DOHH2 (cell line): ENCODE data around the gene EPHA6.

Experiments used
- H3F3A ChIP-seq: fragments of 200-600 bp; sonication (generic), shearing (Covaris generic); 2 replicates; pipeline ENCODE4 v1.6.0; 2016; ENCODE audit warnings: antibody characterized with exemption, mild to moderate bottlenecking; ENCODE audit not compliant: control insufficient read depth, insufficient read depth
- H3K27ac ChIP-seq: fragments of 200-600 bp; sonication (generic); 2 replicates; pipeline ENCODE4 v1.5.1; 2014; ENCODE audit warnings: low read depth, mild to moderate bottlenecking, low read length, moderate library complexity
- H3K27me3 ChIP-seq: fragments of 200-600 bp; sonication (generic); 2 replicates; pipeline ENCODE4 v1.6.1; 2014; ENCODE audit warnings: mild to moderate bottlenecking, low read length, mixed read lengths; ENCODE audit not compliant: control insufficient read depth
- H3K36me3 ChIP-seq: fragments of 200-600 bp; sonication (generic); 2 replicates; pipeline ENCODE4 v1.6.1; 2014; ENCODE audit warnings: mild to moderate bottlenecking, low read length, moderate library complexity, mixed read lengths; ENCODE audit not compliant: control insufficient read depth
- H3K4me1 ChIP-seq: fragments of 200-600 bp; sonication (generic); 2 replicates; pipeline ENCODE4 v1.6.1; 2014; ENCODE audit warnings: mild to moderate bottlenecking, low read length, mixed read lengths; ENCODE audit not compliant: control insufficient read depth
- H3K4me2 ChIP-seq: fragments of 200-600 bp; sonication (generic); 2 replicates; pipeline ENCODE4 v1.6.0; 2014; ENCODE audit warnings: mild to moderate bottlenecking, low read length, moderate library complexity
- H3K4me3 ChIP-seq: fragments of 200-600 bp; sonication (generic); 2 replicates; pipeline ENCODE4 v1.5.1; 2014; ENCODE audit warnings: mild to moderate bottlenecking, low read length, mixed read lengths
- H3K79me2 ChIP-seq: fragments of 200-600 bp; sonication (generic); 2 replicates; pipeline ENCODE4 v1.6.1; 2014; ENCODE audit warnings: mild to moderate bottlenecking, low read length, mixed read lengths; ENCODE audit not compliant: control insufficient read depth
- H3K9me2 ChIP-seq: fragments of 200-600 bp; sonication (generic); replicated peaks from 2 replicates; pipeline ENCODE4 v1.6.1; 2014; ENCODE audit warnings: mild to moderate bottlenecking, low read length, mixed read lengths; ENCODE audit not compliant: control insufficient read depth
- H3K9me3 ChIP-seq: fragments of 200-600 bp; sonication (generic); 2 replicates; pipeline ENCODE4 v1.6.1; 2014; ENCODE audit warnings: antibody characterized with exemption, low read length, mixed read lengths; ENCODE audit not compliant: control insufficient read depth, insufficient read depth
- H4K20me1 ChIP-seq: fragments of 200-600 bp; sonication (generic); 2 replicates; pipeline ENCODE4 v1.6.0; 2014; ENCODE audit warnings: low read depth, mild to moderate bottlenecking, antibody characterized with exemption, low read length, moderate library complexity; ENCODE audit not compliant: control insufficient read depth, insufficient read depth
- CTCF ChIP-seq: fragments of 200-600 bp; sonication (generic); IDR thresholded peaks from one replicate; pipeline ENCODE4 v1.5.1; 2014; ENCODE audit warnings: antibody characterized with exemption, mild to moderate bottlenecking, low read depth, low read length; ENCODE audit not compliant: poor library complexity, severe bottlenecking
- EZH2phosphoT487 ChIP-seq: fragments of 200-600 bp; sonication (generic); IDR thresholded peaks from 2 replicates; pipeline ENCODE4 v1.6.1; 2017; ENCODE audit warnings: borderline replicate concordance, mild to moderate bottlenecking, antibody characterized with exemption, low read length, moderate library complexity, mixed read lengths

EPHA6 gene

GRCh38 chr3:97111244-97111643, 296.9 kb downstream of the EPHA6 start:
- H3K9me2 ChIP-seq = no peaks in the 10 kb centered on the region
- no peaks in the 10 kb centered on the region for H3K27me3 ChIP-seq
- TF ChIP-seq CTCF (no peak), EZH2phosphoT487 (no peak)
- no peak overlapping the region for H3K4me3 ChIP-seq
- no peaks in the 10 kb centered on the region for H3K9me3 ChIP-seq
- no peaks in the 10 kb centered on the region for H4K20me1 ChIP-seq
- H3K36me3 ChIP-seq = no peaks in the 10 kb centered on the region
- no peaks in the 10 kb centered on the region for H3F3A ChIP-seq
- H3K4me2 ChIP-seq = no peak overlapping the region
- H3K4me1 ChIP-seq = no peaks in the 10 kb centered on the region
- no peaks in the 10 kb centered on the region for H3K79me2 ChIP-seq
- H3K27ac ChIP-seq = no peak overlapping the region

DNA sequence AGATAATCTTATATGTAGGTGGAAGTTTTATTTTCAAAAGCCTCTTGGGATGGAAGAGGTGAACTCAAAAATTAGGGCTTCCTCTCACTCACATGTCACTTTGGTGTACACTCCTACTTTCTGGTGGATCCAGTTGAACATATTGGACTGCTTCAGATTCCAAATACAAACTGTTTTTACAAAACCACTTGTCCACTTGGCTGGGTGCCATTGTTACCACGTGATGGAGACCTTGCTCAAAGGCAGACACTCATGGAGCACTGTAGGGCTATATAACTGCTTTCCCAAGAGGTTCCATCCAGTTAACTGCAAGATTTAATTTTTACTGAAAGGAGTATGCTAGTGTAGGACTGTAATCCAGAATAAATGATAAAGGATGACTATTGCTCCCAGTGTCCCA, 307.0 kb downstream of the EPHA6 start:
- no peaks in the 10 kb centered on the region for H3K27me3 ChIP-seq
- H3K4me3 ChIP-seq = no peak overlapping the region
- TF ChIP-seq EZH2phosphoT487 (no peak), CTCF (no peak)
- no peaks in the 10 kb centered on the region for H3K79me2 ChIP-seq
- H3K36me3 ChIP-seq = no peaks in the 10 kb centered on the region
- H3K9me3 ChIP-seq = no peaks in the 10 kb centered on the region
- H3F3A ChIP-seq = no peaks in the 10 kb centered on the region
- H3K4me2 ChIP-seq = no peak overlapping the region
- no peaks in the 10 kb centered on the region for H4K20me1 ChIP-seq
- no peaks in the 10 kb centered on the region for H3K4me1 ChIP-seq
- no peak overlapping the region for H3K27ac ChIP-seq
- no peaks in the 10 kb centered on the region for H3K9me2 ChIP-seq

DNA sequence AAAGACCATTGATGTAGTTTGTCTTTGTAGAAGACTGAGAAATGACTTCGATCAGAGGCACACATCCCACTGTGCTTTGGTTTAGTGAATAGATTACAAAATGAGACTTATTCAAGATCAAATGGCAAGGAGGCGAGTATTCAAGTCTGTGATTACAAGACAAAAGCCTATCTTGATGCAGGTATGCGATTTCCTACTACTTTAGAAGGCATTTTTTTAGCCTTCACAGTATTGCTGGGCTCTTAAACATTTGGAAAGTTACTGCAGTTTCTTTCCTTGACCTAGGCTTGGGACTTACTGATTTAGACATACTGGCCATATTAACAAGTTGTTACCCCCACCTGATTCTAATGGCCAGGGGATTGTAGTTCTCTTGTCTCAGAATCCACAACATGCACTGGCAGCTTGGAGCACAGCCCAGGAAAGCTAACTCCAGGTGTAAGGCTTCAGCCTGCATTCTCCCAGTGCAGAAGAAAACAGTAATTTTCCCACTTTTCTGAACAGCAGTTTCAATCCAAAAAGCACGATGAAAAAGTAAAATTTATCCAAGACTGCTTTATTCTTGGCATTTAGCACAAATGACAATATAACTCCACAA, 311.6 kb downstream of the EPHA6 start:
- H3K79me2 ChIP-seq = no peaks in the 10 kb centered on the region
- TF ChIP-seq EZH2phosphoT487 (no peak), CTCF (no peak)
- H3K9me3 ChIP-seq = no peaks in the 10 kb centered on the region
- no peaks in the 10 kb centered on the region for H4K20me1 ChIP-seq
- no peaks in the 10 kb centered on the region for H3K9me2 ChIP-seq
- H3K4me2 ChIP-seq = no peak overlapping the region
- no peaks in the 10 kb centered on the region for H3K27me3 ChIP-seq
- H3F3A ChIP-seq = no peaks in the 10 kb centered on the region
- H3K4me1 ChIP-seq = no peaks in the 10 kb centered on the region
- H3K4me3 ChIP-seq = no peak overlapping the region
- H3K27ac ChIP-seq = no peak overlapping the region
- no peaks in the 10 kb centered on the region for H3K36me3 ChIP-seq

- Histone ChIP-seq H3K4me1 (no peaks in the 10 kb centered on the region), H3K4me2 (no peak overlapping the region), H3K79me2 (no peaks in the 10 kb centered on the region), H3K27me3 (no peaks in the 10 kb centered on the region), H4K20me1 (no peaks in the 10 kb centered on the region), H3K36me3 (no peaks in the 10 kb centered on the region), H3K4me3 (no peak overlapping the region), H3K9me2 (no peaks in the 10 kb centered on the region), H3F3A (no peaks in the 10 kb centered on the region), H3K9me3 (no peaks in the 10 kb centered on the region), H3K27ac (no peak overlapping the region)
- TF ChIP-seq CTCF = no peak
- TF ChIP-seq EZH2phosphoT487 = no peak
These were observed 317.1 kb downstream of the EPHA6 start for GRCh38 chr3:97131476-97131875.
